HEK293 (cell line): ENCODE data around the gene SYNGAP1.
A peak's percentile ranks its signal among the peaks of the same experiment; 100 is the strongest.

ENCODE experiments used
- CTCF ChIA-PET: fragments of 350-600 bp; formaldehyde crosslinking; extraction: SDS; loops from one replicate; lab custom pipeline; 2021; ENCODE audit warnings: antibody characterized with exemption; lab: Yijun Ruan, JAX
- POLR2A ChIA-PET: fragments of 300-600 bp; formaldehyde crosslinking; extraction: SDS; loops from one replicate; lab custom pipeline; 2020; ENCODE audit warnings: antibody characterized with exemption, inconsistent platforms; lab: Yijun Ruan, JAX
- H3K27ac ChIP-seq: fragments of 200-500 bp; sonication (Bioruptor generic); 2 replicates; pipeline ENCODE4 v1.5.1; 2014; ENCODE audit warnings: low read depth, low read length, control low read depth, inconsistent platforms; ENCODE audit errors: extremely low read depth
- H3K36me3 ChIP-seq, 2 experiments: fragments of 200-500 bp in 1 of 2; sonication (Bioruptor generic) in 1 of 2; 1 replicate in 1 of 2; 2 replicates in 1 of 2; pipeline ENCODE4 v1.5.1; 2014 to 2017; ENCODE audit warnings: inconsistent platforms in 2 of 2, low read length in 2 of 2; ENCODE audit not compliant: control insufficient read depth in 2 of 2, insufficient read depth in 1 of 2
- H3K4me1 ChIP-seq: fragments of 200-500 bp; sonication (Bioruptor generic); 2 replicates; pipeline ENCODE4 v1.5.1; 2014; ENCODE audit warnings: mild to moderate bottlenecking, low read length, inconsistent platforms; ENCODE audit not compliant: control insufficient read depth, insufficient read depth
- H3K4me3 ChIP-seq: 2 replicates; pipeline ENCODE4 v1.5.1; 2011; ENCODE audit warnings: low read depth, mild to moderate bottlenecking, control low read depth, low read length, moderate library complexity
- H3K9me3 ChIP-seq: fragments of 200-500 bp; sonication (Bioruptor generic); 2 replicates; pipeline ENCODE4 v1.5.1; 2014; ENCODE audit warnings: low read depth, low read length, inconsistent platforms; ENCODE audit not compliant: control insufficient read depth, insufficient read depth
- GLI2 ChIP-seq: fragments of 450-650 bp; formaldehyde crosslinking; IDR thresholded peaks from 2 replicates; pipeline ENCODE4; 2017; ENCODE audit warnings: missing biosample characterization, missing genetic modification characterization, low read depth, borderline replicate concordance
- KLF9 ChIP-seq: fragments of 450-650 bp; formaldehyde crosslinking; IDR thresholded peaks from 2 replicates; pipeline ENCODE4 v1.5.1; 2016; ENCODE audit warnings: missing biosample characterization, missing genetic modification characterization, low read depth
- MYNN ChIP-seq: fragments of 450-650 bp; formaldehyde crosslinking; IDR thresholded peaks from 2 replicates; pipeline ENCODE4 v1.5.1; 2016; ENCODE audit warnings: missing biosample characterization, missing genetic modification characterization, borderline replicate concordance
- SP7 ChIP-seq: fragments of 450-650 bp; formaldehyde crosslinking; IDR thresholded peaks from 2 replicates; pipeline ENCODE4 v1.5.1; 2016; ENCODE audit warnings: missing biosample characterization, missing genetic modification characterization
- ZFHX2 ChIP-seq: fragments of 450-650 bp; formaldehyde crosslinking; conservative IDR thresholded peaks from 2 replicates; pipeline ENCODE4 v1.5.1; 2016; ENCODE audit warnings: missing biosample characterization, missing genetic modification characterization
- ZNF175 ChIP-seq: fragments of 450-650 bp; formaldehyde crosslinking; IDR thresholded peaks from 2 replicates; pipeline ENCODE4 v1.5.1; 2016; ENCODE audit warnings: missing biosample characterization, missing genetic modification characterization
- ZNF2 ChIP-seq: fragments of 450-650 bp; formaldehyde crosslinking; IDR thresholded peaks from 2 replicates; pipeline ENCODE4 v1.5.1; 2016; ENCODE audit warnings: missing biosample characterization, missing genetic modification characterization
- ZNF211 ChIP-seq: fragments of 450-650 bp; formaldehyde crosslinking; IDR thresholded peaks from 2 replicates; pipeline ENCODE4 v1.5.1; 2016; ENCODE audit warnings: low read depth, missing biosample characterization, missing genetic modification characterization
- ZNF341 ChIP-seq: fragments of 450-650 bp; formaldehyde crosslinking; IDR thresholded peaks from 2 replicates; pipeline ENCODE4; 2016; ENCODE audit warnings: low read depth, missing biosample characterization, missing genetic modification characterization
- ZNF521 ChIP-seq: fragments of 450-650 bp; formaldehyde crosslinking; IDR thresholded peaks from 2 replicates; pipeline ENCODE4 v1.5.1; 2017; ENCODE audit warnings: missing biosample characterization, mild to moderate bottlenecking, missing genetic modification characterization
- ZNF777 ChIP-seq: fragments of 450-650 bp; formaldehyde crosslinking; IDR thresholded peaks from 2 replicates; pipeline ENCODE4 v1.5.1; 2017; ENCODE audit warnings: missing biosample characterization, missing genetic modification characterization, borderline replicate concordance
- ZXDB ChIP-seq: fragments of 450-650 bp; formaldehyde crosslinking; IDR thresholded peaks from 2 replicates; pipeline ENCODE4 v1.5.1; 2016; ENCODE audit warnings: missing biosample characterization, missing genetic modification characterization
- TF ChIP-seq, protein P1 (sequence below): fragments of 450-650 bp; IDR thresholded peaks from 2 replicates; pipeline ENCODE4 v1.5.1; 2018; ENCODE audit warnings: missing biosample characterization, missing genetic modification characterization
- TF ChIP-seq, protein P2 (sequence below): fragments of 450-650 bp; formaldehyde crosslinking; IDR thresholded peaks from 2 replicates; pipeline ENCODE4 v1.5.1; 2016; ENCODE audit warnings: missing biosample characterization, missing genetic modification characterization
- TF ChIP-seq, protein P3 (sequence below): fragments of 450-650 bp; formaldehyde crosslinking; conservative IDR thresholded peaks from 2 replicates; pipeline ENCODE4 v1.5.1; 2016; ENCODE audit warnings: low read depth, missing biosample characterization, missing genetic modification characterization
- TF ChIP-seq, protein P4 (sequence below): fragments of 450-650 bp; IDR thresholded peaks from 2 replicates; pipeline ENCODE4 v1.5.1; 2018; ENCODE audit warnings: missing biosample characterization, mild to moderate bottlenecking, missing genetic modification characterization

Gene SYNGAP1

DNA sequence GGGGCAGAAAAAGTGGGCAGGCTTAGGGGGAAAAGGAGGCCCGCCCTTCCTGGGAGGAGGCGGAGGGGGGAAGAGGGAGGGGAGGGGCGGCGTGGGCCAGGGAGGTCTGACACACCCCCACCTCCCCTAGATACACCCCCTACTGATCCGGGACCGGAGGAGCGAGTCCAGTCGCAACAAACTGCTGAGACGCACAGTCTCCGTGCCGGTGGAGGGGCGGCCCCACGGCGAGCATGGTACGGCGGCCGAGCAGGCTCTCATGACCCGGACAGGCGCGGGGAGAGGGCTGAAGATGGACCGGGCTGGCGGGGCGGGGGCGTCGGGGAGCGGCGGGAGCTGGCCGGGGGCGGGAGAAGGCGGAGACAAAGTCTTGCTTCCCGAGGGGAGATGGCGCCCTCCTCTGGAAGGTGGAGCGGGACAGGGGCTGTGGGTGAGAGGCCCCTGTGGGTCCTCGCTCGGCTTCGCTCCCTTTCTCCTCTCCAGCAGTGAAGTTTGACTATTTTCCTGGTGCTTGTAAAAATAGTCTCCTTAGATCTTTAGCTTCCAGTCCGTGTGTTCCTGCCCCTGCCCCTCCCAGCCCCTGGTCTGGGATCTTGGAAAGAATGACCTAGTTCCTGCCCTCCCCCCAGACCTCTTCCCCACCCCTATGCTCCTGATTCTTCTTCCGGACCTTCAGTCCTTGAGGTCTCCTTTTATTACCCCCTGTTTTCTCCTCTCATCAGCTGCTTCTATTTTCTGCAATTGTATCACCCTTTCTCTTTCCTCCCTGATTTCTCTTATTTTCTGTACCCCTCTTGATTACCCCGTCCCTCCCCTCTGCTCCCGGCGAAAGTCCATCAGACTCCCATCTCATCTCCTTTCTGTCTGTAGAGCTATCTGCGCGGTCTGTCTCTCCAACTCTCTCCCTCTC lies 6.1 kb downstream of the SYNGAP1 start (continued):
- TF ChIP-seq, protein P1, sequence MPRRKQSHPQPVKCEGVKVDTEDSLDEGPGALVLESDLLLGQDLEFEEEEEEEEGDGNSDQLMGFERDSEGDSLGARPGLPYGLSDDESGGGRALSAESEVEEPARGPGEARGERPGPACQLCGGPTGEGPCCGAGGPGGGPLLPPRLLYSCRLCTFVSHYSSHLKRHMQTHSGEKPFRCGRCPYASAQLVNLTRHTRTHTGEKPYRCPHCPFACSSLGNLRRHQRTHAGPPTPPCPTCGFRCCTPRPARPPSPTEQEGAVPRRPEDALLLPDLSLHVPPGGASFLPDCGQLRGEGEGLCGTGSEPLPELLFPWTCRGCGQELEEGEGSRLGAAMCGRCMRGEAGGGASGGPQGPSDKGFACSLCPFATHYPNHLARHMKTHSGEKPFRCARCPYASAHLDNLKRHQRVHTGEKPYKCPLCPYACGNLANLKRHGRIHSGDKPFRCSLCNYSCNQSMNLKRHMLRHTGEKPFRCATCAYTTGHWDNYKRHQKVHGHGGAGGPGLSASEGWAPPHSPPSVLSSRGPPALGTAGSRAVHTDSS: no peak
- TF ChIP-seq MYNN (tag by site-specific recombination) (no peak), ZNF2 (tag by site-specific recombination) (no peak), ZNF521 (tag by site-specific recombination) (no peak), ZNF341 (tag by site-specific recombination) (peak; percentile 46)
- TF ChIP-seq, protein P2, sequence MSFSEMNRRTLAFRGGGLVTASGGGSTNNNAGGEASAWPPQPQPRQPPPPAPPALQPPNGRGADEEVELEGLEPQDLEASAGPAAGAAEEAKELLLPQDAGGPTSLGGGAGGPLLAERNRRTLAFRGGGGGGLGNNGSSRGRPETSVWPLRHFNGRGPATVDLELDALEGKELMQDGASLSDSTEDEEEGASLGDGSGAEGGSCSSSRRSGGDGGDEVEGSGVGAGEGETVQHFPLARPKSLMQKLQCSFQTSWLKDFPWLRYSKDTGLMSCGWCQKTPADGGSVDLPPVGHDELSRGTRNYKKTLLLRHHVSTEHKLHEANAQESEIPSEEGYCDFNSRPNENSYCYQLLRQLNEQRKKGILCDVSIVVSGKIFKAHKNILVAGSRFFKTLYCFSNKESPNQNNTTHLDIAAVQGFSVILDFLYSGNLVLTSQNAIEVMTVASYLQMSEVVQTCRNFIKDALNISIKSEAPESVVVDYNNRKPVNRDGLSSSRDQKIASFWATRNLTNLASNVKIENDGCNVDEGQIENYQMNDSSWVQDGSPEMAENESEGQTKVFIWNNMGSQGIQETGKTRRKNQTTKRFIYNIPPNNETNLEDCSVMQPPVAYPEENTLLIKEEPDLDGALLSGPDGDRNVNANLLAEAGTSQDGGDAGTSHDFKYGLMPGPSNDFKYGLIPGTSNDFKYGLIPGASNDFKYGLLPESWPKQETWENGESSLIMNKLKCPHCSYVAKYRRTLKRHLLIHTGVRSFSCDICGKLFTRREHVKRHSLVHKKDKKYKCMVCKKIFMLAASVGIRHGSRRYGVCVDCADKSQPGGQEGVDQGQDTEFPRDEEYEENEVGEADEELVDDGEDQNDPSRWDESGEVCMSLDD (tag by site-specific recombination): peak; percentile 48; the same call in 1 of the 2 replicates
- TF ChIP-seq, protein P3, sequence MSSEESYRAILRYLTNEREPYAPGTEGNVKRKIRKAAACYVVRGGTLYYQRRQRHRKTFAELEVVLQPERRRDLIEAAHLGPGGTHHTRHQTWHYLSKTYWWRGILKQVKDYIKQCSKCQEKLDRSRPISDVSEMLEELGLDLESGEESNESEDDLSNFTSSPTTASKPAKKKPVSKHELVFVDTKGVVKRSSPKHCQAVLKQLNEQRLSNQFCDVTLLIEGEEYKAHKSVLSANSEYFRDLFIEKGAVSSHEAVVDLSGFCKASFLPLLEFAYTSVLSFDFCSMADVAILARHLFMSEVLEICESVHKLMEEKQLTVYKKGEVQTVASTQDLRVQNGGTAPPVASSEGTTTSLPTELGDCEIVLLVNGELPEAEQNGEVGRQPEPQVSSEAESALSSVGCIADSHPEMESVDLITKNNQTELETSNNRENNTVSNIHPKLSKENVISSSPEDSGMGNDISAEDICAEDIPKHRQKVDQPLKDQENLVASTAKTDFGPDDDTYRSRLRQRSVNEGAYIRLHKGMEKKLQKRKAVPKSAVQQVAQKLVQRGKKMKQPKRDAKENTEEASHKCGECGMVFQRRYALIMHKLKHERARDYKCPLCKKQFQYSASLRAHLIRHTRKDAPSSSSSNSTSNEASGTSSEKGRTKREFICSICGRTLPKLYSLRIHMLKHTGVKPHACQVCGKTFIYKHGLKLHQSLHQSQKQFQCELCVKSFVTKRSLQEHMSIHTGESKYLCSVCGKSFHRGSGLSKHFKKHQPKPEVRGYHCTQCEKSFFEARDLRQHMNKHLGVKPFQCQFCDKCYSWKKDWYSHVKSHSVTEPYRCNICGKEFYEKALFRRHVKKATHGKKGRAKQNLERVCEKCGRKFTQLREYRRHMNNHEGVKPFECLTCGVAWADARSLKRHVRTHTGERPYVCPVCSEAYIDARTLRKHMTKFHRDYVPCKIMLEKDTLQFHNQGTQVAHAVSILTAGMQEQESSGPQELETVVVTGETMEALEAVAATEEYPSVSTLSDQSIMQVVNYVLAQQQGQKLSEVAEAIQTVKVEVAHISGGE (tag by site-specific recombination): peak; percentile 40; the same call in 1 of the 2 replicates

DNA sequence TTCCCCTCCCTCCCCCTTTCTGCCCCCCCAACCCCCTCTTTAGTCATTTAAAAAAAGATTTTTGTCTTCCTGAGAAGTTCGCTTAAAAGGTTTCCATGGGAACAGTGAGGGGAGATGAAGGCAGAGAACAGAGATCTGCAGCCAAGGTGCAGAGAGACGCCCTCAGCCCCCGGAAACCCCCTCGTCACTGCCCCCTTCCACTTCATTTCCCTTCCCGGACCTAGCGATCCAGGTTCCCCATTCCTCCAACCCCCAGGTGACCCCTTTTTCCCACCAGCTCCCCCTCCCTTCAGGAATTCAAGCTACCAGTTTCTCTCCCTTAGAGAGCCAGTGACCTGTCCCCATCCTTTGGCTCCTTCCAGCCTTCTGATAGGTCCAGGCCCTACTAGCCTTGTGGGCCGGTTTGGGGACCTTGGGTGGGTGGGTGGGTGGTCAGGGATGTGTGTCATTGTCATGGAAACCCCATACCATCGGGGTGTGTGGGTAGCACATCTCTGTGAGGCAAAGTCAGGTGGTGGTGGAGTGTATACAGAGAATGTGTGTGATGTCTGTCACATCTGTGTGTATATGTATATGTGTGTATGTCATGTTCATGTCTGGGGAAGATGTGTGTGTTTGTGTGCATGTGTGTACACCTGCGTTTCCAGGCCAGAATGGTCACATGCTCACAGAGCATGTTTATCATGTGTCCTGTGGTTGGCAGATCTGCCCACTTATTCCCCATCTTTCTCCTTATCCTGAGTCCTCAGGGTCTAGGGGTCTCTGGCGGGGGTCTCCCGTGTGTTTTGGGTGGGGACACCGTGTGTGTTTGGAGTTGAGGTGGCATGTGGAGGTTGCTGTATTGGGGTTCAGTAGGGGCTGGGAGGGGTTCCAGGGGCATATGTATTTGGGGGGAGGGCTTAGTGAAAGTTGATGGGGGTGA lies 7.0 kb downstream of the SYNGAP1 start:
- Histone ChIP-seq H3K4me3 (no peak overlapping the region), H3K36me3 (no peaks in the 10 kb centered on the region), H3K4me1 (peaks cover 12% of the 10 kb centered on the region), H3K9me3 (no peaks in the 10 kb centered on the region), H3K27ac (no peak overlapping the region)
- ChIA-PET POLR2A (interaction anchor here (0.6 to 2.5 kb wide), 13 partner anchors 8 to 263 kb away, joined by 3 to 18 read pairs (median 6); partner anchors contain the start of genes B3GALT4, BAK1, RGL2 and RPS18), CTCF (interaction anchor here (0.6 to 2.3 kb wide), 39 partner anchors 10 to 614 kb away, joined by 3 to 14 read pairs (median 5); partner anchors contain the start of genes B3GALT4, BAK1, PFDN6 and PHF1)
- peak; percentile 62 for TF ChIP-seq ZFHX2 (tag by site-specific recombination)
- TF ChIP-seq KLF9 (tag by site-specific recombination): 0 out of 2 replicates have a peak, but pooled peaks have one; percentile 16
- no peak for TF ChIP-seq MYNN (tag by site-specific recombination)
- TF ChIP-seq ZNF175 (tag by site-specific recombination): no peak
- TF ChIP-seq SP7: 0 out of 2 replicates have a peak, but pooled peaks have one; percentile 30
- TF ChIP-seq ZNF211 (tag by site-specific recombination): no peak
- TF ChIP-seq GLI2 (tag by site-specific recombination): no peak
- TF ChIP-seq ZXDB (tag by site-specific recombination): 0 out of 2 replicates have a peak, but pooled peaks have one; percentile 31
- TF ChIP-seq, protein P4, sequence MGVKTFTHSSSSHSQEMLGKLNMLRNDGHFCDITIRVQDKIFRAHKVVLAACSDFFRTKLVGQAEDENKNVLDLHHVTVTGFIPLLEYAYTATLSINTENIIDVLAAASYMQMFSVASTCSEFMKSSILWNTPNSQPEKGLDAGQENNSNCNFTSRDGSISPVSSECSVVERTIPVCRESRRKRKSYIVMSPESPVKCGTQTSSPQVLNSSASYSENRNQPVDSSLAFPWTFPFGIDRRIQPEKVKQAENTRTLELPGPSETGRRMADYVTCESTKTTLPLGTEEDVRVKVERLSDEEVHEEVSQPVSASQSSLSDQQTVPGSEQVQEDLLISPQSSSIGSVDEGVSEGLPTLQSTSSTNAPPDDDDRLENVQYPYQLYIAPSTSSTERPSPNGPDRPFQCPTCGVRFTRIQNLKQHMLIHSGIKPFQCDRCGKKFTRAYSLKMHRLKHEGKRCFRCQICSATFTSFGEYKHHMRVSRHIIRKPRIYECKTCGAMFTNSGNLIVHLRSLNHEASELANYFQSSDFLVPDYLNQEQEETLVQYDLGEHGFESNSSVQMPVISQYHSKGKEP: no peak
- TF ChIP-seq ZNF777: no peak
